PC-3 (cell line): ENCODE results near the gene TECPR2. TPM values are rescaled to one million over a fixed set of nuclear protein-coding genes. Genes with fewer than 3 reads are reported as not detected.

ENCODE experiments used
- ATAC-seq: fragments of 200-7000 bp; cut with Tn5 transposase; 2 replicates; pipeline ENCODE4 v1.9.1; 2020; ENCODE audit warnings: mild to moderate bottlenecking, moderate library complexity
- BruUV-seq: library from RNA; stranded (reverse); fragments of 400-500 nt; replicated peaks from 2 replicates; lab custom pipeline; 2021; lab: Mats Ljungman, UMichigan
- CTCF ChIA-PET: fragments of 300-600 bp; sonication (Branson Sonifier 250); formaldehyde crosslinking; loops from one replicate; lab custom pipeline; 2022; ENCODE audit warnings: antibody characterized with exemption; lab: Charles Lee
- POLR2A ChIA-PET: fragments of 300-600 bp; sonication (Branson Sonifier 250); formaldehyde crosslinking; loops from one replicate; lab custom pipeline; 2022; ENCODE audit warnings: antibody characterized with exemption; ENCODE audit not compliant: unreplicated experiment; lab: Charles Lee
- DNase-seq: peaks from one replicate; pipeline ENCODE4 v3.0.0-alpha.2; 2015
- H2AFZ ChIP-seq: fragments of 300-600 bp; sonication (generic); 2 replicates; pipeline ENCODE4 v1.6.0; 2016; ENCODE audit warnings: antibody characterized with exemption, low read length
- H3F3A ChIP-seq: fragments of 300-600 bp; sonication (generic); one replicate; pipeline ENCODE4 v1.6.0; 2017; ENCODE audit warnings: antibody characterized with exemption, low read length, control low read depth, mild to moderate bottlenecking; ENCODE audit not compliant: unreplicated experiment
- H3K27ac ChIP-seq: fragments of 300-600 bp; sonication (generic); 2 replicates; pipeline ENCODE4 v1.5.1; 2016; ENCODE audit warnings: mild to moderate bottlenecking, low read length
- H3K27me3 ChIP-seq: fragments of 300-600 bp; sonication (generic); 2 replicates; pipeline ENCODE4 v1.6.1; 2016; ENCODE audit warnings: low read length, mixed read lengths
- H3K36me3 ChIP-seq: fragments of 300-600 bp; sonication (generic); 2 replicates; pipeline ENCODE4 v1.6.1; 2016; ENCODE audit warnings: low read depth, mixed run types, low read length, mixed read lengths
- H3K4me1 ChIP-seq: fragments of 300-600 bp; sonication (generic); 2 replicates; pipeline ENCODE4 v1.5.1; 2016; ENCODE audit warnings: low read length; ENCODE audit not compliant: insufficient read depth
- H3K4me2 ChIP-seq: fragments of 300-600 bp; sonication (generic); 2 replicates; pipeline ENCODE4 v1.6.0; 2016; ENCODE audit warnings: low read length
- H3K4me3 ChIP-seq: fragments of 300-600 bp; sonication (generic); 2 replicates; pipeline ENCODE4 v1.5.1; 2016; ENCODE audit warnings: mild to moderate bottlenecking, low read length, mixed read lengths
- H3K79me2 ChIP-seq: fragments of 300-600 bp; sonication (generic); 2 replicates; pipeline ENCODE4 v1.6.1; 2017; ENCODE audit warnings: low read length, mixed read lengths
- H3K9ac ChIP-seq: fragments of 300-600 bp; sonication (generic); 2 replicates; pipeline ENCODE4 v1.6.0; 2016; ENCODE audit warnings: mild to moderate bottlenecking, low read length
- H3K9me2 ChIP-seq: fragments of 300-600 bp; sonication (generic); replicated peaks from 2 replicates; pipeline ENCODE4 v1.6.1; 2016; ENCODE audit warnings: mixed run types, low read length, mixed read lengths
- H3K9me3 ChIP-seq: fragments of 300-600 bp; sonication (generic); 2 replicates; pipeline ENCODE4 v1.6.1; 2016; ENCODE audit warnings: low read length, mixed read lengths
- H4K20me1 ChIP-seq: fragments of 300-600 bp; sonication (generic); 2 replicates; pipeline ENCODE4 v1.6.1; 2016; ENCODE audit warnings: low read length, mixed read lengths
- CTCF ChIP-seq: fragments of 300-600 bp; sonication (generic); conservative IDR thresholded peaks from 2 replicates; pipeline ENCODE4 v1.5.1; 2017; ENCODE audit warnings: antibody characterized with exemption, low read depth, mild to moderate bottlenecking, low read length
- EZH2 ChIP-seq: fragments of 300-600 bp; sonication (generic); IDR thresholded peaks from one replicate; pipeline ENCODE4 v1.6.1; 2017; ENCODE audit warnings: antibody characterized with exemption, mild to moderate bottlenecking, low read length; ENCODE audit not compliant: unreplicated experiment
- EZH2phosphoT487 ChIP-seq: fragments of 300-600 bp; sonication (generic); IDR thresholded peaks from 2 replicates; pipeline ENCODE4 v1.6.1; 2018; ENCODE audit warnings: mild to moderate bottlenecking, antibody characterized with exemption, low read length, borderline replicate concordance
- intact Hi-C: fragments of 100-400 bp; cut with micrococcal nuclease; formaldehyde crosslinking; loops from 2 replicates; pipeline ENCODE4 v1.9.0; 2023
- total RNA-seq: library from RNA; depleted of rRNA; stranded (reverse); fragments of >200 nt; gene quantifications from 2 replicates; pipeline ENCODE4 v1.2.3, GENCODE V29; 2014

TECPR2 gene
- total RNA-seq, 1 experiment from 2014 or later, result 15.7 TPM

- POLR2A ChIA-PET, result no interaction called here
- H3K36me3 ChIP-seq, result peaks cover 11% of the 10 kb centered on the region; the same call in 1 of the 2 replicates
- H4K20me1 ChIP-seq, result no peaks in the 10 kb centered on the region
- H3F3A ChIP-seq, result no peaks in the 10 kb centered on the region
- H3K79me2 ChIP-seq, result peaks cover 42% of the 10 kb centered on the region
- no peaks in the 10 kb centered on the region for H3K27me3 ChIP-seq
- DNase-seq, result no peak
- no peak overlapping the region for H2AFZ ChIP-seq
- no peak overlapping the region for H3K27ac ChIP-seq
- no peaks in the 10 kb centered on the region for H3K9me2 ChIP-seq
- H3K4me2 ChIP-seq, result no peak overlapping the region
- intact Hi-C loops, result no loop called here
- no peaks in the 10 kb centered on the region for H3K9me3 ChIP-seq
- no peak overlapping the region for H3K4me3 ChIP-seq
- H3K9ac ChIP-seq, result no peak overlapping the region
- H3K4me1 ChIP-seq, result peaks cover 29% of the 10 kb centered on the region
- CTCF ChIA-PET, result no interaction called here
- TF ChIP-seq EZH2phosphoT487 (no peak), EZH2 (no peak), CTCF (no peak)
- no TSS peak for BruUV-seq
- ATAC-seq, result no peak
Observed at GRCh38 chr14:102360388-102360787, 2.4 kb upstream of the TECPR2 start.

GRCh38 chr14:102362084-102362483 lies 657 bp upstream of the TECPR2 start:
- H3K9me2 ChIP-seq, result no peaks in the 10 kb centered on the region
- peak overlapping the region; percentile 95 for H3K4me2 ChIP-seq
- H3K27me3 ChIP-seq, result no peaks in the 10 kb centered on the region
- peaks cover 42% of the 10 kb centered on the region for H3K79me2 ChIP-seq
- peaks cover 17% of the 10 kb centered on the region for H3K4me1 ChIP-seq
- H3K27ac ChIP-seq, result peak overlapping the region; percentile 57
- H3F3A ChIP-seq, result no peaks in the 10 kb centered on the region
- intact Hi-C loops, result no loop called here
- H3K9ac ChIP-seq, result peak overlapping the region; percentile 92
- ChIA-PET POLR2A (interaction anchor here (0.6 kb wide), 1 partner anchor 146 kb away, joined by 3 read pairs; no protein-coding TSS in a partner anchor), CTCF (no interaction called here)
- no peaks in the 10 kb centered on the region for H3K9me3 ChIP-seq
- no peaks in the 10 kb centered on the region for H4K20me1 ChIP-seq
- peak; percentile 21 for ATAC-seq
- no TSS peak for BruUV-seq
- H3K4me3 ChIP-seq, result peak overlapping the region; percentile 81
- H3K36me3 ChIP-seq, result 0 out of 2 replicates have a peak, but pooled peaks cover 5% of the 10 kb centered on the region
- peak; percentile 39 for DNase-seq
- no peak for TF ChIP-seq CTCF
- no peak for TF ChIP-seq EZH2
- no peak for TF ChIP-seq EZH2phosphoT487
- peak overlapping the region; percentile 80 for H2AFZ ChIP-seq

GRCh38 chr14:102363182-102363943 lies 622 bp downstream of the TECPR2 start:
- CTCF ChIA-PET, result interaction anchor here (0.6 kb wide), 1 partner anchor 317 kb away, joined by 3 read pairs; no protein-coding TSS in a partner anchor

More at GRCh38 chr14:102363182-102363943, 622 bp downstream of the TECPR2 start:
- Histone ChIP-seq H3K79me2 (peaks cover 43% of the 10 kb centered on the region), H3K9me2 (no peaks in the 10 kb centered on the region), H2AFZ (peak overlapping the region; percentile 91), H3K9me3 (no peaks in the 10 kb centered on the region), H4K20me1 (no peaks in the 10 kb centered on the region), H3K27ac (peak overlapping the region; percentile 62), H3F3A (no peaks in the 10 kb centered on the region), H3K4me1 (peaks cover 17% of the 10 kb centered on the region), H3K27me3 (no peaks in the 10 kb centered on the region), H3K9ac (peak overlapping the region; percentile 92), H3K36me3 (no peaks in the 10 kb centered on the region), H3K4me3 (peak overlapping the region; percentile 81), H3K4me2 (peak overlapping the region; percentile 95)
- peak; percentile 49 for ATAC-seq
- POLR2A ChIA-PET, result interaction anchor here (0.8 kb wide), 1 partner anchor 165 kb away, joined by 5 read pairs; no protein-coding TSS in a partner anchor
- intact Hi-C loops, result no loop called here
- no TSS peak for BruUV-seq
- no peak for TF ChIP-seq EZH2phosphoT487
- no peak for TF ChIP-seq EZH2
- no peak for TF ChIP-seq CTCF
- peak; percentile 65 for DNase-seq
